Activated CD4-positive, alpha-beta T cell treated with anti-CD3 and anti-CD28 coated beads, Interleukin-2, amount 50 U/mL, for 24 hours (primary cell): ENCODE data around the gene DUSP8.
"Not testable (repeated sequence)": the region's sequence is repeated elsewhere in the genome, so short reads cannot be mapped to it uniquely, and the experiment has no call there.

ENCODE experiments used
- DNase-seq, 2 donors: peaks; one replicate each; pipeline ENCODE4 v3.0.0-alpha.2; 2020; ENCODE audit warnings: low read depth in 1 of 2, low spot score in 1 of 2

The DUSP8 gene

DNA sequence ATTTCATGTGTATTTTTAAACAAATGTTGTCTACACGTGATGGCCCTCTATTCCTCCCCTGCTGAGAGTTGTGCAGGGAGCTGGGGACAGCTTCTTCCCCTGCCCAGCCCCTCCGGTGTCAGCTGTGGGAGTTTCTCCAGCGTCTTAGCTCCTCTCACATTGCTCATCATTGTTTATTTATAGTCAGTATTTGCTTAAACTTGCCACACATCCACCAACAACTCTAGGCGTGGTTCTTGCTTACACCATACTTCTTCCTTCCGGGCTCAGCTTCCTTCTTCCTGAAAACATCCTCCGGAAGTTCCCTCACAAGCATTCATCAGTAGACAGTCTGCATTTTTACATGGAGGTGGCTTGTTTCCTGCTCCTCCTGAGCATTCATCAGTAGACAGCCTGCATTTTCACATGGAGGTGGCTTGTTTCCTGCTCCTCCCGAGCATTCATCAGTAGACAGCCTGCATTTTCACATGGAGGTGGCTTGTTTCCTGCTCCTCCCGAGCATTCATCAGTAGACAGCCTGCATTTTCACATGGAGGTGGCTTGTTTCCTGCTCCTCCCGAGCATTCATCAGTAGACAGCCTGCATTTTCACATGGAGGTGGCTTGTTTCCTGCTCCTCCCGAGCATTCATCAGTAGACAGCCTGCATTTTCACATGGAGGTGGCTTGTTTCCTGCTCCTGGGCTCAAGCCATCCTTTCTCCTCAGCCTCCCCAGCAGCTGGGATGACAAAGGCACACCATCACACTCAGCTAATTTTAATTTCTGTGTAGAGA, 17.3 kb upstream of the DUSP8 start:
- DNase-seq: not testable (repeated sequence)

DNA sequence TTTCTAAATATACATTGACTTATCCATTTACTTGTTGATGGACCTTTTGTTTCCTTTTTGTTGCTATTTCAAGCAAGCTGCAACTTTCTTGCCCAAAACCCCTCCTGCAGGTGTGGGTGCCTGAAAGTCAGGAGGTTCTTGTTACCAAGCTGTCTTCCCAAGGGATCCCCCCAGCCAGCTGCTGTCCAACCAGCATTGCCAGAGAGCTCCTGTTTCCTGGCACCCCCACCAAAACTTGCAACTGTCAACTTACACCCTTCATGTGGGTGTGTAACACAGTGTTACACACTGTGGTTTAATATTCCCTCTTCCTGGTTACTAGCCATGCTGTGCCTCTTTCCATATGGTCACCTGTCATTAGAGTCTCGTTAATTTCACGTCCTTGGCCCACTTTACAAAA, 14.6 kb upstream of the DUSP8 start:
- no peak for DNase-seq

DNA sequence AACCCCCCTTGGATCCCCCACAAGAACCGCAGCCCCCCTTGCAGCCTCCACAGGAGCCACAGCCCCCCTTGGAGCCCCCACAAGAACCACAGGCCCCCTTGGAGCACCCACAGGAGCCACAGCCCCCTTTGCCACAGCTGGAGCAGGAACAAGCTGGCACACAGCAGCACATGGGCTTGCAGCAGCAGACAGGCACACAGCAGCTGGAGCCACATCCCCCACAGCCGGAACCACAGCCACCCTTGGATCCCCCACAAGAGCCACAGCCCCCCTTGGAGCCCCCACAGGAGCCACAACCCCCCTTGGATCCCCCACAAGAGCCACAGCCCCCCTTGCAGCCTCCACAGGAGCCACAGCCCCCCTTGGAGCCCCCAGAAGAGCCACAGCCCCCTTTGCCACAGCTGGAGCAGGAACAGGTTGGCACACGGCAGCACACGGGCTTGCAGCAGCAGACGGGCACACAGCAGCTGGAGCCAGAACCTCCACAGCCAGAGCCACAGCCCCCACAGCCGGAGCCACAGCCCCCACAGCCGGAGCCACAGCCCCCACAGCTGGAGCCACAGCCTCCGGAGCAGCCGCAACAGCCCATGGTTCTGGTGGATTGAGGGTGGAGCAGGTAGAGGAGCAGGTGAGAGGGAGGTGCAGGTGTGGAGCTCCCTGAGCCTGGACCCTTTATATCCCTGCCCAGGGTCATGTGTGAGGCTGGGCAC, 12.7 kb upstream of the DUSP8 start, which contains the start of gene KRTAP5-1:
TSS of gene KRTAP5-1 (minus strand) at position 623 of the 710 bp plus-strand sequence. CDS start at position 589, 34 bp downstream.
- DNase-seq: not testable (repeated sequence)

DNA sequence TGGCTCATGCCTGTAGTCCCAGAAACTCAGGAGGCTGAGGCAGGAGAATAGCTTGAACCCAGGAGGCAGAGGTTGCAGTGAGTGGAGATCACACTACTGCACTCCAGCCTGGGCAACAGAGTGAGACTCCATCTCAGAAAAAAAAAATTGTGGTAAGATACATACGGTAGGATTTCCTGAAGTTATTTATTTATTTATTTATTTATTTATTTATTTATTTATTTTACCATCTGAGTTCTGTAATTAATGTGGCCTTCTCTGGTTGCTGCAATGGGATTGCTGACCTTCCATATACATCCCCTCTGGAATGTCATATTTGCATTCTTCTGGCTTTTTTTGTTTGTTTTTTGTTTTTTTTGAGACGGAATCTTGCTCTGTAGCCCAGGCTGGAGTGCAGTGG, 10.8 kb upstream of the DUSP8 start:
- DNase-seq: not testable (repeated sequence)

DNA sequence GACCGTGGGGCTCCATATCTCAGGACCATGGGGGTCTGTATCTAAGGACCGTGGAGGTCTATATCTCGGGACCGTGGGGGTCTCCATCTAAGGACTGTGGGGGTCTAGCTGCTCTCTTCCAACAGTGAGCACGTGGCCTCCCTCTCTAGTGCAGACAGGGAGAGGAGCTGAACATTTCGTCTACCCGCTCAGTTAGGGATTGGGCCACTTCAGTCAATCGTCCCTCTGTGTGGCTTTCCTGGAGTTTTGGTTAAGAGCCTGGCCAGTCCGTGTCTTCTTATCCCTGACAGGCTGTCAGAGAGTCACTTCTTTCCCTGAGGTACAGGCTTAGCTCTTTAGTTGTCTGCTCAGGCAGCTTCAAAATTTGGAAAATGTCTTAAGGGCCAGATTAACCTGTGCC, 9.9 kb upstream of the DUSP8 start:
- DNase-seq: no peak

DNA sequence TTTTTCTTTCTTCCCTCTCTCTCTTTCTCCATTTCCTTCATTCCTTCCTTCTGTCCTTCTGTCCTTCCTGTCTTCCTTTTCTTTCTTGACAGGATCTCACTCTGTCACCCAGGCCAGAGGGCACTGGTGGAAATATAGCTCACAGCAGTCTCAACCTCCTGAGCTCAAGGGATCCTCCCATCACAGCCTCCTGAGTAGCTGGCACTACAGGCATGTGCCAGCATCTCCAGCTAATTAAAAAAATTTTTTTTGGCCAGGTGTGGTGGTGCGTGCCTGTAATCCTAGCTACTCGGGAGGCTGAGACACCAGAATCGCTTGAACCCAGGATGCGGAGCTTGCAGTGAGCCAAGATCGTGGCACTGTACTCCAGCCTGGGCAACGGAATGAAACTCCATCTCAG, 4.8 kb upstream of the DUSP8 start:
- DNase-seq: no peak

DNA sequence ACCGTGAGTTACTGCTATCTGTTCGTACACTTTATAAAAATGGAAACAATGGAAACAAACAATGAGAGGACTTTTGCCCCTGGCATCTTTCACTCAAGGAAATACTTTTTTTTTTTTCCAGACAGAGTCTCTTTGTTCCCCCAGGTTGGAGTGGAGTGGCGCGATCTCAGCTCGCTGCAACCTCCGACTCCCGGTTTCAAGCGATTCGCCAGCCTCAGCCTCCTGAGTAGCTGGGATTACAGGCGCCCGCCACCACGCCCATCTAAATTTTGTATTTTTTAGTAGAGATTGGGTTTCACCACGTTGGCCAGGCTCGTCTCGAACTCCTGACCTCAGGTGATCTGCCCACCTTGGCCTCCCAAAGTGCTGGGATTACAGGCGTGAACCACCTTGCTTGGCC, 3.7 kb upstream of the DUSP8 start:
- DNase-seq: not testable (repeated sequence)

DNA sequence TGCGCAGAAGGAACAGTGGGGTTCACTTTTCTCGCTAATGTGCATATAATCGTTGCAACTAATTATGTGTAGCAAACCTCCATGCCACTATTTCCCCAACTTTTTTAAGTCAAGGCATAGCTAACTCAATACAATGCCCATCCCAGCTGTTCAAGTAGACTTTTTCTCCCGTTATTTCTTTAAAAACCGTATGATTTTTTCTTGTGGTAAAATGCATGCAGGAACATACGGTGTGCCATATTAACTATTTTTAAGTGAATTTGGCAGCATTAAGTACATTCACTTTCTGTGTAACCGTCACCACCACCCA, 2.8 kb upstream of the DUSP8 start:
- no peak for DNase-seq

DNA sequence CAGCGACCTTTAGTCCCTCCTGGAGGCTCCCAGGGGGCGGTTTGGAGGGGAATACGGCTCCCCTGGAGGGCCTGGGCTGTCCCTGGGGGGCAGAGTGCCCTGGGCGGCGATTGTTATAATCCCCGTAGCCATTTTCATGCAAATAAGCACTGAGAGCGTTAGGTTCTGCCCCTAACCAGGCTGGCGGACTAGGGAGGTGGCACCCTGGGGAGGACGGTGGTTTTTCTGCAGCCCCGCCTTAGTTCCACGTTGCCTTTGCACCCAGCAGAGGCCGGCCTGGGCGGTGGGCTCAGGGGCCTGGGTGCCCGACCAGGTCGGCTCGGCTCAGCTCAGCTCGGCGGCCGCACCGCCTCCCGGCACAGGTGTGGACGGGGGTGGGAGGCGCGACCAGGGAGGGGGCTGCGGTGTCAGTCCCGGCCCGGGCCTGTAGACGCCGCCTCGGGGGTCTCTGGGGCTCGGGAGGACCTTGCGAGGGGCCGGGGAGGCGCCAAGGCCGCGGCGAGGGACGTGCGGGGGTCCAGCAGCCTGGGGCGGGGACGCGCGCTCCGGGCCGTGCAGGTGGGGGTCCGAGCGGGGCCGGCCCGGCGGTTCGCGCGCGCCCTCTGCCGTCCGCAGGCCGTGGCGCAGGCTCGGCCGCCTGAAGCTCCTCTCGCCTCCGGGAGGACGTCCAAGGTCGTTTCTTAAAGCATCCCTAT, 2.3 kb upstream of the DUSP8 start:
- peak; percentile 30 to 38 for DNase-seq

DNA sequence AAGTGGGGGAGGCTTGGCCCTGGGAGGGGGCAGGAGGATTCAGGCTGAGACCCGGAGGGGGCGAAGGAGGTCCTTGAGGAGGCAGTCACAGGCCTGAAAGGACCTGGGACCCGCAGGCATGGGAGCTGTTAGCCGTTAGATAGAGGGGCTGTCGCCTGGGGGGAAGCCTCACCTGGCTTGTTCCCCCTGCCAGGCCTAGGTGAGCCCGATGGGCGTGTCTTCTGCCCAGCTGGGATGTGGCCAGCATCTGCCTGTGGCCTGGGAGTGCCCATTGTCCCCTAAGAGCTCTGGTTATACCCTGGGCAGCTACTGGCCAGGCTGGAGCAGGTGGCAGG, 1.8 kb upstream of the DUSP8 start:
- DNase-seq: no peak

DNA sequence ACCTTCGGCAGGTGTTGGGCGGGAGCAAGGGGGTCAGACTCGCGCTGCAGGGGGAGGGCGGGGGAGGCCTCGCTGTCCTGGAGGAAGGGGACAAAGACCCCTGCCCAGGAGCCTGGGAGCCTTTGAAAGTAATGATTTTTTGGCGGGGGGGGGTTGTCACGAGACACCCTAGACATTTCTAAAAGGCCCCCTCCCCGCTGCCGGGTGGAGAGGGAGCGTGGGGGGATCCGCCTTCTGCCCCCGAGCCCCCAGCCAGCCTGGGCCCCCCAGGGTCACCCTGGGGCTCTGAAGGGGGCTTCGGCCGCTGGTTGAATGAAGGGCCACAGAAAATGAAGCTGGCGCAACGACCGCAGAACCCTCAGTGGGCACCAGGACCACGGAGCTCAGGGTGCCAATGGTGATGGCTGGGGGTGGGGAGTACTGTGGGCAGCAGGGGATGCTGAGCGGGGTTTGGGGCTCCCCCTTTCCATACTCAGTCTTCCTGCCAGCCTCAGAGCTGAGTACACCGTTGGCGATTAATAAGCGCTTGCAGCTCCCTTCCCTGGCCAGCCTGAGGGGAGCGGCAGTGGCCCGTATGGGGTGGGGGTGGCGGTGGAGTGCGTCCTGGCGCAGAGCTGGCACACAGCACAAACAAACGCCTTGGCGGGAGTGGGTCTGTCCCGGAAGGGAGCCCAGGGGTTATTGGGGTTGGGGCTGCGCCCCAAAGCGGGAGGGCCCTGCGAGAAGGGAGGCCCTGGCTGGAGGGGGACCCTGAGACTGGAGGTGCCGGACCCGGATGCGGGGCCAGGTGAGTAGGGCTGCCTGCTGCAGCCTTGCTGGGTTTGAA, 1.2 kb upstream of the DUSP8 start:
- no peak for DNase-seq

DNA sequence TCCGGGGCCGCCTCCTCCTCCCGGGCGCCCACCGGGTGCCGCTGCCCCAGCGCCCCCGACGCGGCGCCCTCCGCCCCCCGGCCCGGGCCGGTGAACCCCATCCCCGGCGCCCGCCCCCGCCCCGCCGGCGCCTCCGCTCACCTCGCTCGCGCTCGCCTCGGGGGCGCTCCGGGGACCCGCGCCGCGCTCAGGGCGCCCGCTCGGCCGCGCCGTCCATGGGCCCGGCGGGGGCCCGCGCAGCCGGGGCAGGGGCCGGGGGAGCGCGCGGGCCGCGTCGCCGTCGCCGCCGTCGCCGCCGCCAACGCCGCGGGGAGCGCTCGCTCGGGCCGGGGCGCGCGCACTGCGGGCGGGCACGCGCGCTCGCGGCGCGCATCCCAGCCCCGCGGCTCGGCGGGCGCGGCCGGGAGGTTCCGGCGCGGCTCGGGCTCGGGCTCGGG, 293 bp downstream of the DUSP8 start:
- no peak for DNase-seq

DNA sequence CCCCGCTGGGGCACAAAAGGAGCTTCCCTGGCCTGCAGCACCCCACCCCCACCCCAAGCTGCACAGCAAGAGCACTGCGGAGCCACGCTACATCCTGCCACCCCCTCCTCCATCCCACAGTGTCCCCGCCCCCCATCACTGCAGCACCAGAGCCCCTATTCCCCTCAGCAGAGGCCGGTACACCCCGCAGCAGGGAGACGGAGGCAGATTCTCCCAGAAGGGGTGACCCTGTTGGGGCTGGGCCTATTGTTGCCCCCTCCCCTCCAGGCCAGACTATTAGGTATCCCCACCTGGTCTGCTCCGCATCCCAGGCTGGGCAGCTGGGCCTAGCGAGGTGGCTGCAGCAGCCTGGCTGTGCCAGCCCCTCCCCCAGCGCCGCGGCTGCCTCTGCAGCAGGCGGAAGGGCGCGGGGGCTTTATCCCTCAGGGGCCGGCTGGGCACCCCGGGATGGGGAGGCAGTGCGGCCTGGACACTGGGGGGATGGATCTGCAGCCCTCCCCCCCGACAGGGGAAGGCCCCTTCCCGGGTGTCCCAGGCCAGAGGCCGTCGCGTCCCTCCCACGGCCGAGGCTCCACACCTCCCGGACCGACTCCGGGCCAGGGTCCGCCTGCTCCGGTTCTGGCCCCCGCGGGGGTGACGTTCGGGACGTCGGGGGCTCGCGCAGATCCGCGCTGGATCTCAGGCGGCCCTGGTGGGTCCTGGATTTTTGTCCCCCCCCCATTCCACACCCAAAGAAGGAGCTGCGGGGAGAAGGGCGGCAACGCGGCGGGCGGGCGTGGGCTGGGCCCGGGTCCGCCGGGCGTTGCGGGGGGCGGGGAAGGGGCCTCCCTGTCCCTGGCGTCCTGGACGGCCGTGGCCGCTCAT, 943 bp downstream of the DUSP8 start:
- no peak for DNase-seq

DNA sequence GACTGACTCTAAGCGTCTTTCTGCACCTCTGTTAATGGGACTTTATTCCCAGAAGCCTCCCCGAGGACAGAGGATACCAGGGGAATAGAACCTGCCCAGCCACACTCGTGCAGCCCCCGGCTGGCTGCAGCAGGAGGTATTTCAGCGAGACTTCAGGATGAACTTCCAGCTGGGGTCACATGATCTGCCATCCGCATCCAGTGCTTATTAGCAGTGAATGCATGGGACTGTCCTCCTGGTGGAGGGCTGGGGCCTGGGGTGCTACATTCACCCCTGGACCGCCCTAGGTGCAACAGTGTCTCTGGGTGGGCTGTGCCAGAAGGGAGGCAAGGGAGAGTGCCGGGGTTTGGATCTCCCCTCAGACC, 1.6 kb downstream of the DUSP8 start:
- DNase-seq: no peak

DNA sequence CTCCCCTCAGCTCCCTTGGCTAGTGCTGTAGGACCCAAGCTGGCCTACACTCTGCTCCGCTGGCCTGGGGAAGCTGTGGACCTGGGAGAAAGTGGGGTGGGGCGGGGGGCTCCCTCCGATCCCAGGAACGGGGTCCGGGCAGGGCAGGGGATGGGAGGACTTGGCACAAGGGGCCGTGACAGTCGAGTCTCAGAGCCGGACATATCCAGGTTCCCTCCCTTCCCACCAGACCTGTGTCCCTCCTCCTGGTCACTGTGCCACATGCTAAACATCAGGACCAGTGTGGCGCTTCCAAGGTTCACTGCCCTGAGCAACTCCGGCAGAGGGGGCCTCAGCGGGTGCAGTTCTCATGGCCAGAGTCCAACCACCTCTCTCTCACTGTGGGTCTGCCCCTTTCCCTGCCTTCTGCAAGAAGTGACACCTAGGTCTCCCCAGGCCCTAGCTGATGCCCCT, 2.0 kb downstream of the DUSP8 start:
- DNase-seq: no peak

DNA sequence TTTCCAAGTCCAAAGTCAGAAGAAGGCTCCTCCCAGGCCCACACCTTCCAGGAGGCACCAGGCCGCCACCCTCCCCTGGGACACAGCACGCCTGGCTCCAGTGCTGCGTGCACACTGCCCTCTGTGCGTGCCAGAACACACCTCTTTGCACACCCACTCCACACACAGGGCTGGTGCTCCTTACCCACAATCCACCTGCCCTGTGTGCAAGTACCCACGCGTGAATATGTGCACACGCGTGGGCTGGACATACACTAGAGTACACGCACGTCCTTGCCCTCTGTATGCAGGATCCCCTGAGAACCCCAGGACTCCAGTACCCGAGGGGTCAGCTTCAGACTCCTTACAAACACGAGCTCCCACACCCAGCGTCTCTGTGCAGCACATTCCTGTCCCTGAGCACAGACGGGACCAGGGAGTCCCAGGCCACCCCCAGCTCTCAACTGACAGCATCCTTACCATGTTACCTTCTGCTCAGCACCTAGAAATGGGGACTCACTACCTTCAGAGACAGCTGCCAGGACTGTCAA, 2.8 kb downstream of the DUSP8 start:
- no peak for DNase-seq

DNA sequence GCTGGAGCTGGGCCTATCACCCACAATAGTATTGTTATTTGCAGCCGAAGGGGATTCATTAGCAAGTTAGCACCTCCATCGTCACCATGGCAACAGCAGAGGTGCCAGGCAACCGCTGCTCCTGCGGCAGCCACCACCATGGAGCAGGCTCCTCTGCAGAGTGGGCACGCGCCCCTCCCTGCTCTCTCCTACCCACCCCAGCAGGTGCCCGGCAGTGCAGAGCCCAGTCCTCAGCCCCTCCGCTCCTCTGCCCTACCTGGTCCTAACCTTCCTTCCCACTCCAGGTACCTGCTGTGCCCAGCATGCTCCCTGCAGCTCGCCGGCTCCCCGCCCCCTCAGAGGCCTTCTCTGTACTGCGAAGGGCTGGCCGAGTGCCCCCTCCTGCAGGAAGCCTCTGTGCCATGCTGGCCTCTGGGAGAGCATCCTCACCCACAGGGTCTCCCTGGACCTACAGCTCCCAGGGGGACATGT, 3.6 kb downstream of the DUSP8 start:
- no peak for DNase-seq

DNA sequence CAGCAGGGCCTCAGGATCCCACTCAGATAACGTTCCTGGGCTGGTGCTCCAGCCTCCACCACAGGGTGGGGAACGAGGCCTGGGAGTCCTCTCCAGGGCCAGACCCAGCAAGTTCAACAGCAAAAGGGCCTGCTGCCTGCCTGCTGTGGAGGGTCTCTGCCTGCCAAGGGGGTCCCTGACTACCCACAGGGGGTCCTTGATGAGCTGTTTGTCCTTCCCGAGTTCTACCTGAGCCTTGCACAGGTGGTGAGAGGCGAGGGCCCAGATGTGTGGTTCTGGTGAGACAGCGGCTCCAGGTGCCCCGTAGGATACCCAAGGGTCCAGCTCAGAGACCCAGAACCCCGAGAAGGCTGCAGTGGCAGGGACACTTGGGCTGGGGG, 4.4 kb downstream of the DUSP8 start:
- no peak for DNase-seq

DNA sequence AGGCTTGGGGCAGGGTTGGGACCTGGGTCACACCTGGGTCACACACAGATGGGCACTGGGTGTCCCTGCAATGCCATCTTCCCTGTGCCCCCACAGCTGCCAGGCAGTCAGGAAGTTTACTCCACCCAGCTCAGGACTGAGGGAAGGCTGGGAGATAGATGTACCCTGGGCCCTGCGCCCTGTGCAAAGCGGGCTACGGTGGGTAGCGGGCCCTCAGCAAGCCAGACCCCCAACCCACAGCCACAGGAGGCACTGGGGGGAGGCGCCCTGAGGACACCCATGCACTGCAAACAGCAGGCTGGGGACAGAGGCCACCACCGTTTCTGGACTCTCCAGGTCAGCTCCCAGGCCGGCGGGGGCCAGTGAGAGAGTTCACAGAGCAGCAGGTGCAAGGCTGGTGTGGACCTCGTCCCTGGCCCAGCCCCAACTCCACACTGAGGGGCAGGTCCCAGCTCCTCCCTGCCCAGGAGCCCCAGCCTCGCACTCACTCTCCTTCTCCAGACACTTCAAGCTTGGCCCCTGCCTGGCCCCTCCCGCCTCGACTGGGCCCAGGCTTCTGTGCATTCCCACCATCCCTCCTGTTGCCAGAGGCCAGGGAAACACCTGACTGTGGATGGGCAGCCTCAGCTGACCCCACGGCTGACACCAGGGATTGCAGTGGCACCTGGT, 4.9 kb downstream of the DUSP8 start:
- no peak for DNase-seq
